DND-41 (cell line): Measurements from ENCODE around the gene RFC5.

Source experiments
- ATAC-seq: fragments of 200-7000 bp; cut with Tn5 transposase; 3 replicates; pipeline ENCODE4 v1.9.1; 2021; ENCODE audit warnings: low read depth; ENCODE audit not compliant: insufficient read depth
- DNase-seq: peaks from one replicate; pipeline ENCODE4 v3.0.0-alpha.2; 2020
- H2AFZ ChIP-seq: 2 replicates; pipeline ENCODE4 v1.6.0; 2012; ENCODE audit warnings: low read depth, low read length
- H3K27ac ChIP-seq: 2 replicates; pipeline ENCODE4 v1.5.1; 2012; ENCODE audit warnings: low read length, inconsistent platforms
- H3K27me3 ChIP-seq: fragments of 200-600 bp; sonication (generic); 2 replicates; pipeline ENCODE4 v1.6.0; 2012; ENCODE audit warnings: low read length, mild to moderate bottlenecking, inconsistent platforms; ENCODE audit not compliant: insufficient read depth, poor library complexity
- H3K36me3 ChIP-seq: 2 replicates; pipeline ENCODE4 v1.5.1; 2012; ENCODE audit warnings: low read length, inconsistent platforms; ENCODE audit not compliant: insufficient read depth
- H3K4me1 ChIP-seq: 2 replicates; pipeline ENCODE4 v1.5.1; 2012; ENCODE audit warnings: mild to moderate bottlenecking, low read length; ENCODE audit not compliant: insufficient read depth
- H3K4me2 ChIP-seq: 2 replicates; pipeline ENCODE4 v1.6.0; 2012; ENCODE audit warnings: mild to moderate bottlenecking, moderate library complexity, low read length, inconsistent platforms; ENCODE audit not compliant: insufficient read depth
- H3K4me3 ChIP-seq, 2 experiments: fragments of 200-600 bp in 1 of 2; shearing (Covaris generic) in 1 of 2; 2 replicates each; pipeline ENCODE4 v1.5.1; 2012 to 2016; ENCODE audit warnings: inconsistent platforms in 2 of 2, low read length in 2 of 2, mild to moderate bottlenecking in 2 of 2, low read depth in 1 of 2, moderate library complexity in 1 of 2
- H3K79me2 ChIP-seq: 2 replicates; pipeline ENCODE4 v1.6.0; 2012; ENCODE audit warnings: low read length, inconsistent platforms; ENCODE audit not compliant: insufficient read depth
- H3K9ac ChIP-seq: 2 replicates; pipeline ENCODE4 v1.6.0; 2012; ENCODE audit warnings: low read depth, mild to moderate bottlenecking, inconsistent platforms, low read length, moderate library complexity
- H3K9me3 ChIP-seq: 2 replicates; pipeline ENCODE4 v1.5.1; 2012; ENCODE audit warnings: low read length, moderate library complexity, mild to moderate bottlenecking, inconsistent platforms; ENCODE audit not compliant: insufficient read depth, severe bottlenecking
- H4K20me1 ChIP-seq: 2 replicates; pipeline ENCODE4 v1.6.0; 2012; ENCODE audit warnings: low read length; ENCODE audit not compliant: insufficient read depth
- EZH2 ChIP-seq: IDR thresholded peaks from 3 replicates; pipeline ENCODE4 v1.6.1; 2012; ENCODE audit warnings: borderline replicate concordance, low read depth, mild to moderate bottlenecking, moderate library complexity, low read length, inconsistent platforms; ENCODE audit not compliant: severe bottlenecking
- TF ChIP-seq, protein P1 (sequence below): IDR thresholded peaks from 2 replicates; pipeline ENCODE4 v1.5.1; 2012; ENCODE audit warnings: borderline replicate concordance, low read length, moderate library complexity, mild to moderate bottlenecking; ENCODE audit not compliant: poor library complexity, severe bottlenecking; ENCODE audit errors: extremely low read depth

Gene RFC5

DNA sequence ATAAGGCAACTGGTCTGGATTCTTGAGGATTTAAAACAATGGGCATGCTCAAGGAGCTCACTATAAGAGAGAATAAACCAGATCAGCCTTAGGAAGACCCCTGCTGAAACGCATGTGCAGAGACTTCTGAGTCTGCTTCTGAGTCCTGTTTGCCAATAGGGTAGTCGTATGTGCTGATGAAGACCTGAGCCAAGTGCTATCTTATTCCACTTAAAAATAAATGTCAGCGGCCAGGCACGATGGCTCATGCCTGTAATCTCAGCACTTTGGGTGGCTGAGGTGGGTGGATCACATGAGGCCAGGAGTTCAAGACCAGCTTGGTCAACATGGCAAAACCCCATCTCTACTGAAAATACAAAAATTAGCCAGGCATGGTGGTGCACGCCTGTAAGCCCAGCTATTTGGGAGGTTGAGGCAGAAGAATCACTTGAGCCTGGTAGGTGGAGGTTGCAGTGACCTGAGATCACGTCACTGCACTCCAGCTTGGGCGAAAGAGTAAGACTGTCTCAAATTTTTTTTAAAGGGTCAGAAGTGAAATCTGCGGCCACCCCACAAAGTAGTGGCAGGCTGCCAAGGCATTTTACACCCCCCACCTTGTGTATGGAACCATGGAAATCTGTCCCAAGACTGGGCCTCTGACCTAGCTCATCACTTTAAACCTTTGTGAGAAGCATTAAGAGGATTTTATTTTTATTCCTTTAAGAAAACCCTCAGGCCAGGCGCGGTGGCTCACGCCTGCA, 20.3 kb downstream of the RFC5 start:
- no peaks in the 10 kb centered on the region for H3K9me3 ChIP-seq
- no peaks in the 10 kb centered on the region for H3K4me1 ChIP-seq
- no peaks in the 10 kb centered on the region; the same call in 1 of the 2 replicates for H4K20me1 ChIP-seq
- no peaks in the 10 kb centered on the region for H3K79me2 ChIP-seq
- H3K4me3 ChIP-seq: no peak overlapping the region
- H3K36me3 ChIP-seq: peaks cover 79% of the 10 kb centered on the region
- H3K27ac ChIP-seq: no peak overlapping the region
- no peaks in the 10 kb centered on the region for H3K27me3 ChIP-seq
- DNase-seq (no peak), ATAC-seq (no peak)
- no peak overlapping the region for H2AFZ ChIP-seq
- H3K4me2 ChIP-seq: no peak overlapping the region
- TF ChIP-seq, protein P1, sequence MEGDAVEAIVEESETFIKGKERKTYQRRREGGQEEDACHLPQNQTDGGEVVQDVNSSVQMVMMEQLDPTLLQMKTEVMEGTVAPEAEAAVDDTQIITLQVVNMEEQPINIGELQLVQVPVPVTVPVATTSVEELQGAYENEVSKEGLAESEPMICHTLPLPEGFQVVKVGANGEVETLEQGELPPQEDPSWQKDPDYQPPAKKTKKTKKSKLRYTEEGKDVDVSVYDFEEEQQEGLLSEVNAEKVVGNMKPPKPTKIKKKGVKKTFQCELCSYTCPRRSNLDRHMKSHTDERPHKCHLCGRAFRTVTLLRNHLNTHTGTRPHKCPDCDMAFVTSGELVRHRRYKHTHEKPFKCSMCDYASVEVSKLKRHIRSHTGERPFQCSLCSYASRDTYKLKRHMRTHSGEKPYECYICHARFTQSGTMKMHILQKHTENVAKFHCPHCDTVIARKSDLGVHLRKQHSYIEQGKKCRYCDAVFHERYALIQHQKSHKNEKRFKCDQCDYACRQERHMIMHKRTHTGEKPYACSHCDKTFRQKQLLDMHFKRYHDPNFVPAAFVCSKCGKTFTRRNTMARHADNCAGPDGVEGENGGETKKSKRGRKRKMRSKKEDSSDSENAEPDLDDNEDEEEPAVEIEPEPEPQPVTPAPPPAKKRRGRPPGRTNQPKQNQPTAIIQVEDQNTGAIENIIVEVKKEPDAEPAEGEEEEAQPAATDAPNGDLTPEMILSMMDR: no peak
- no peak for TF ChIP-seq EZH2
- no peak overlapping the region for H3K9ac ChIP-seq

DNA sequence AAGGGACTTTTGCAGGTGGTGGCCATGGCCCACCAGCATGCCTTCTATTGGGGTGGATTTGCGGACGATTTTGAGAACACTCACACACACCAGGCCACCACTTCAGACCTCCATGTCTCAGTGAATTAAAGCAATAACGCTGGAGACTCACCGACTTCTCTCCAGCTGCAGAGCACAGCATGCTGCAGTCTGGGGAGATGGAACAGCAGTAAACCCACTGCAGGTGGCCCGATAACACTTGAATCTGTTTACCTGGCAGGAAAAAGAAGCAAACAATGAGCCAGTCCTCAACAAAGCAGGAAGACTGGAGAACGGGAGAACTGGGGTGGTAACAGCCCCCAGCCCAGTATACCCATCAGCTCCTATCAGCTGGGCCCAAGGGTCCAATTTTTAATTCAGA, 21.6 kb downstream of the RFC5 start:
- ATAC-seq (no peak), DNase-seq (no peak)
- H3K9ac ChIP-seq: no peak overlapping the region
- H3K27me3 ChIP-seq: no peaks in the 10 kb centered on the region
- H4K20me1 ChIP-seq: no peaks in the 10 kb centered on the region; the same call in 1 of the 2 replicates
- H3K9me3 ChIP-seq: no peaks in the 10 kb centered on the region
- no peak overlapping the region for H3K4me3 ChIP-seq
- no peak overlapping the region for H3K27ac ChIP-seq
- no peaks in the 10 kb centered on the region for H3K79me2 ChIP-seq
- H2AFZ ChIP-seq: no peak overlapping the region
- H3K4me1 ChIP-seq: no peaks in the 10 kb centered on the region
- H3K36me3 ChIP-seq: peaks cover 81% of the 10 kb centered on the region
- no peak for TF ChIP-seq EZH2
- TF ChIP-seq, protein P1: no peak
- no peak overlapping the region for H3K4me2 ChIP-seq

DNA sequence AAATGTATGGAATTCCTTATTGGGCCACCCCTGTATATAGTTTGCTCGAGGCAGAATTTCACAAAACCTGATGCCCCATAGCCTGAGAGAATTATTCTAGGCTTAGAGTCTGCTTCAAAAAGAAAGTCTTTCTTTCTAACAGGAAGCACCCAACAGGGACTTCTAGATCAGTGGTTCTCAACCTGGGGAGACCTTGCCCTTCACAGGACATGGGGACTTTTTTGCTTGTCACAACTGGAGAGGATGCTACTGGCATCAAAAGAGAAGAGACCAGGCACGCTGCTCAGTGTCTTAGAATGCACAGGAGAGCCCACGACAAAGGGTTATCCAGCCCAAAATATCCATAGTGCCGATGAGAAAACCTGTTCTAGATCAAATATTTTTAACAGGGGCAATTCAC, 25.6 kb downstream of the RFC5 start:
- no peaks in the 10 kb centered on the region; the same call in 1 of the 2 replicates for H4K20me1 ChIP-seq
- no peak overlapping the region for H3K27ac ChIP-seq
- no peak for TF ChIP-seq EZH2
- TF ChIP-seq, protein P1: no peak
- no peak overlapping the region for H3K4me3 ChIP-seq
- no peak for ATAC-seq
- H3K4me1 ChIP-seq: no peaks in the 10 kb centered on the region
- H3K9me3 ChIP-seq: no peaks in the 10 kb centered on the region
- H2AFZ ChIP-seq: no peak overlapping the region
- no peak for DNase-seq
- H3K4me2 ChIP-seq: no peak overlapping the region
- H3K36me3 ChIP-seq: peaks cover 53% of the 10 kb centered on the region
- no peak overlapping the region for H3K9ac ChIP-seq
- no peaks in the 10 kb centered on the region for H3K79me2 ChIP-seq
- H3K27me3 ChIP-seq: no peaks in the 10 kb centered on the region
